Activated T-cell treated with anti-CD3 and anti-CD28 coated beads for 24 hours (primary cell): ENCODE measurements around the gene SLC12A7.
"Not testable (repeated sequence)": the region's sequence is repeated elsewhere in the genome, so short reads cannot be mapped to it uniquely, and the experiment has no call there.

Source experiments
- DNase-seq: peaks from one replicate; pipeline ENCODE4 v3.0.0-alpha.2; 2020; ENCODE audit warnings: low read depth

Gene SLC12A7

GRCh38 chr5:1006656-1007071, 105.2 kb downstream of the SLC12A7 start:
- no peak for DNase-seq

- no peak for DNase-seq
Measured at GRCh38 chr5:1005904-1006655, 105.8 kb downstream of the SLC12A7 start.

- DNase-seq = no peak
Measured at GRCh38 chr5:1005249-1005851, 106.5 kb downstream of the SLC12A7 start.

GRCh38 chr5:1004461-1005248, 107.2 kb downstream of the SLC12A7 start:
- DNase-seq = peak; percentile 21

GRCh38 chr5:1003296-1003937, 108.4 kb downstream of the SLC12A7 start:
- no peak for DNase-seq

GRCh38 chr5:1002836-1003235, 109.0 kb downstream of the SLC12A7 start:
- no peak for DNase-seq

- DNase-seq = no peak
Measured at GRCh38 chr5:1002271-1002546, 109.7 kb downstream of the SLC12A7 start.

GRCh38 chr5:1001406-1002270, 110.2 kb downstream of the SLC12A7 start:
- no peak for DNase-seq

GRCh38 chr5:1000831-1001230, 111.0 kb downstream of the SLC12A7 start:
- DNase-seq = not testable (repeated sequence)
